Measurements from ENCODE around the gene MCC. TPM values are rescaled to one million over a fixed set of nuclear protein-coding genes. Genes with fewer than 3 reads are reported as not detected.

MCC gene
- total RNA-seq, result 22.0 and 31.5 TPM in 2 replicates
- 8.3 and 13.2 TPM in 2 replicates for polyA plus RNA-seq

- WGBS (ENCODE audit: low lambda C conversion rate, missing lambda C conversion rate), result under 1% methylated on average over 86 of the region's 86 CpGs
- Histone ChIP-seq H3K27ac (peak within 1 kb of the TSS; percentile 48), H2AFZ (peak within 1 kb of the TSS; percentile 79), H3K9me2 (replicated peaks; ENCODE audit: insufficient read depth) (no peaks in the 10 kb centered on the region), H3K36me3 (replicated peaks; ENCODE audit: insufficient read depth, low read depth) (no peaks in the 10 kb centered on the region), H3K79me2 (no peaks in the 10 kb centered on the region), H3K9me3 (ENCODE audit: low read depth) (peaks cover 6% of the 10 kb centered on the region), H3K4me3 (peak within 1 kb of the TSS; percentile 82), H4K20me1 (ENCODE audit: insufficient read depth, poor library complexity, severe bottlenecking) (no peaks in the 10 kb centered on the region), H3K4me1 (ENCODE audit: insufficient read depth) (no peaks in the 10 kb centered on the region), H3K4me2 (peak within 1 kb of the TSS; percentile 93), H3K27me3 (peaks cover 11% of the 10 kb centered on the region)
- TF ChIP-seq CTCF (IDR thresholded peaks at IDR 0.05; ENCODE audit: poor library complexity), result no peak
- no peak for TF ChIP-seq EZH2 (IDR thresholded peaks at IDR 0.05; ENCODE audit: borderline replicate concordance)
- no peak for TF ChIP-seq EZH2phosphoT487 (IDR thresholded peaks at IDR 0.05; ENCODE audit: low read depth, severe bottlenecking, unreplicated experiment)
- DNase-seq (ENCODE audit: low spot score), result peak; percentile 90
Observed at GRCh38 chr5:113487781-113488644, at the start of gene MCC. Gene MCC (minus strand): TSS chr5:113488453.

GRCh38 chr5:113531481-113532159 is 43.4 kb upstream of the MCC start:
- H3K4me2 ChIP-seq, result no peak overlapping the region
- H3K4me3 ChIP-seq, result no peak overlapping the region
- H3K79me2 ChIP-seq, result peaks cover 8% of the 10 kb centered on the region
- H3K9me2 ChIP-seq (replicated peaks; ENCODE audit: insufficient read depth), result no peaks in the 10 kb centered on the region
- H3K36me3 ChIP-seq (replicated peaks; ENCODE audit: insufficient read depth, low read depth), result peaks cover 5% of the 10 kb centered on the region
- WGBS (ENCODE audit: low lambda C conversion rate, missing lambda C conversion rate), result 96% methylated on average over 2 of the region's 2 CpGs
- TF ChIP-seq CTCF (IDR thresholded peaks at IDR 0.05; ENCODE audit: poor library complexity) (no peak), EZH2phosphoT487 (IDR thresholded peaks at IDR 0.05; ENCODE audit: low read depth, severe bottlenecking, unreplicated experiment) (no peak), EZH2 (IDR thresholded peaks at IDR 0.05; ENCODE audit: borderline replicate concordance) (no peak)
- no peak overlapping the region for H2AFZ ChIP-seq
- no peak overlapping the region for H3K27ac ChIP-seq
- H3K9me3 ChIP-seq (ENCODE audit: low read depth), result peaks cover 7% of the 10 kb centered on the region
- no peaks in the 10 kb centered on the region for H4K20me1 ChIP-seq (ENCODE audit: insufficient read depth, poor library complexity, severe bottlenecking)
- DNase-seq (ENCODE audit: low spot score), result no peak
- no peaks in the 10 kb centered on the region for H3K4me1 ChIP-seq (ENCODE audit: insufficient read depth)
- H3K27me3 ChIP-seq, result no peaks in the 10 kb centered on the region

- Histone ChIP-seq H3K27me3 (no peaks in the 10 kb centered on the region), H3K36me3 (replicated peaks; ENCODE audit: insufficient read depth, low read depth) (peaks cover 5% of the 10 kb centered on the region), H4K20me1 (ENCODE audit: insufficient read depth, poor library complexity, severe bottlenecking) (no peaks in the 10 kb centered on the region), H2AFZ (no peak overlapping the region), H3K79me2 (peaks cover 35% of the 10 kb centered on the region), H3K4me3 (no peak overlapping the region), H3K4me1 (ENCODE audit: insufficient read depth) (no peaks in the 10 kb centered on the region), H3K9me3 (ENCODE audit: low read depth) (peaks cover 7% of the 10 kb centered on the region), H3K4me2 (no peak overlapping the region), H3K9me2 (replicated peaks; ENCODE audit: insufficient read depth) (no peaks in the 10 kb centered on the region), H3K27ac (no peak overlapping the region)
- DNase-seq (ENCODE audit: low spot score), result no peak
- TF ChIP-seq EZH2phosphoT487 (IDR thresholded peaks at IDR 0.05; ENCODE audit: low read depth, severe bottlenecking, unreplicated experiment) (no peak), CTCF (IDR thresholded peaks at IDR 0.05; ENCODE audit: poor library complexity) (no peak), EZH2 (IDR thresholded peaks at IDR 0.05; ENCODE audit: borderline replicate concordance) (no peak)
- 97% methylated on average over 5 of the region's 5 CpGs for WGBS (ENCODE audit: low lambda C conversion rate, missing lambda C conversion rate)
Observed at GRCh38 chr5:113527746-113528145, 39.5 kb upstream of the MCC start.

Measured in hepatocyte (in vitro differentiated cells).